NCI-H345 treated with DMSO at 0.1 percent for 48 hours (cell line): ENCODE measurements around the gene ASB16.
"Not testable (repeated sequence)": the region's sequence is repeated elsewhere in the genome, so short reads cannot be mapped to it uniquely, and the experiment has no call there.

Experiments
- DNase-seq: peaks from one replicate; lab custom pipeline; 2025; ENCODE audit not compliant: unreplicated experiment; lab: John Stamatoyannopoulos, UW

Gene ASB16, protein sequence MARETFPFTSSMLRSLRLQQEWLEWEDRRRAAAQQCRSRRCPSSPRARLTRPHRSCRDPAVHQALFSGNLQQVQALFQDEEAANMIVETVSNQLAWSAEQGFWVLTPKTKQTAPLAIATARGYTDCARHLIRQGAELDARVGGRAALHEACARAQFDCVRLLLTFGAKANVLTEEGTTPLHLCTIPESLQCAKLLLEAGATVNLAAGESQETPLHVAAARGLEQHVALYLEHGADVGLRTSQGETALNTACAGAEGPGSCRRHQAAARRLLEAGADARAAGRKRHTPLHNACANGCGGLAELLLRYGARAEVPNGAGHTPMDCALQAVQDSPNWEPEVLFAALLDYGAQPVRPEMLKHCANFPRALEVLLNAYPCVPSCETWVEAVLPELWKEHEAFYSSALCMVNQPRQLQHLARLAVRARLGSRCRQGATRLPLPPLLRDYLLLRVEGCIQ

DNA sequence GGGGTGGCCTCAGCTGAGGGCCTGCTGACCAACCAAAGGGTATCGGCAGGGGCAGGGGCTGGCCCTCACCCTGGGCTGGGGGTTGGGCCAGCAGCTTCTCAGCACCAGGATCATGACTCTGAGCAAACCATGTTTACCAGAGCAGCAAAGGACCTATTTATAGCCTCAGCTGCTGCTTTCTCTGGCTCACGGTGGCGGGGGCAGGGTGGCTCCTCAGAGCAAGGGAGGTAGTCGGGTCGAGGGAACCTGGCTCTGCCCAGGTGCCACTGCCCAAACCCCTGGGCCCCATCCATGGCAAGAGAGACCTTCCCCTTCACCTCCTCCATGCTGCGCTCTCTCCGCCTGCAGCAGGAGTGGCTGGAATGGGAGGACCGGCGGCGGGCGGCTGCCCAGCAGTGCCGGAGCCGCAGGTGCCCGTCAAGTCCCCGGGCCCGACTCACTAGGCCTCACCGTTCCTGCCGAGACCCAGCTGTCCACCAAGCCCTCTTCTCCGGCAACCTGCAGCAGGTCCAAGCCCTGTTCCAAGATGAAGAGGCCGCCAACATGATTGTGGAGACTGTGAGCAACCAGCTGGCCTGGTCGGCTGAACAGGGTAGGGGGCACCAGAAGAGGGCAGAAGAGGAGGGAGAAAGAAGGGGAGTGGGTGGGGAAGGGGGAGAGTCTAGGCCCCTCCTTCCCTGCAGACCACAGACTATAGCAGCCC lies at the start of gene ASB16:
ASB16 (plus strand) TSS at position 206 of the 703 bp plus-strand sequence; CDS start at position 292, 86 bp downstream.
- DNase-seq = no peak

DNA sequence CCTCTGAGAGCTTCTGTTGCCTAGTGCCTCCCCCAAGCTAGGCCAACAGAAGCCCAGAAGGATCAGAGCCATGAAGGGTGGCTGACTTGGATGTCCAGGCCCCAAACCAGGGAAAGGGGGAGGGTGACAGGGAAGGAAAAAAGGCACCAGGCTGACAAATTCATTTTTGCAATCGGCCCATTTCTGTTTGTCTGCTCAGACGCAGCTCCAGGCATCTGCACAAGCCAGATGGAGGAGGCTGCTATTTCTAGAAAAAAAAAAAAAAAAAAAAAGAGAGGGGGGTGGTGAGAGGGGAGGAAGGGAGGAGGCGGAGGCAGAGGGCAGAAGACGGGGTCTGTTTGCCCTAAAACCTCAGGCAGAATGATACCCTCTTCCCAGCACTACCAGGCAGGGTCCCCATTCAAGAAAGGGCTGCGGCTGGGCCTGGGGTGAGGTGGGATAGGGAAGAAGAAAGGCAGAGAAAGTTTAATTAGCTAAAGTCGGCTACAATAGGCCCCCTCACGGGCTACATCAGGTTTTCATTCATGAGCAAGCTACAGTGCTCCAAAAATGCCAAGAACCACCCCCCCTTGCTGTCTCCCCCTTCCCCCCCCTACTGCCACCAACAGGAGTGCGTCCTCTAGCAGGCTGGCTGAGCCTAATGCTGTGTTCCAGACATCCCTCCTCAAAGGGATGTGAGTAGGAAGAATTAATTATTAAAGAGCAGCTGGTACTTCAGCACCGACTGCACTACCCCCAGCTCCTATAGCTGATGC lies 49.5 kb upstream of the ASB16 start:
- no peak for DNase-seq

DNA sequence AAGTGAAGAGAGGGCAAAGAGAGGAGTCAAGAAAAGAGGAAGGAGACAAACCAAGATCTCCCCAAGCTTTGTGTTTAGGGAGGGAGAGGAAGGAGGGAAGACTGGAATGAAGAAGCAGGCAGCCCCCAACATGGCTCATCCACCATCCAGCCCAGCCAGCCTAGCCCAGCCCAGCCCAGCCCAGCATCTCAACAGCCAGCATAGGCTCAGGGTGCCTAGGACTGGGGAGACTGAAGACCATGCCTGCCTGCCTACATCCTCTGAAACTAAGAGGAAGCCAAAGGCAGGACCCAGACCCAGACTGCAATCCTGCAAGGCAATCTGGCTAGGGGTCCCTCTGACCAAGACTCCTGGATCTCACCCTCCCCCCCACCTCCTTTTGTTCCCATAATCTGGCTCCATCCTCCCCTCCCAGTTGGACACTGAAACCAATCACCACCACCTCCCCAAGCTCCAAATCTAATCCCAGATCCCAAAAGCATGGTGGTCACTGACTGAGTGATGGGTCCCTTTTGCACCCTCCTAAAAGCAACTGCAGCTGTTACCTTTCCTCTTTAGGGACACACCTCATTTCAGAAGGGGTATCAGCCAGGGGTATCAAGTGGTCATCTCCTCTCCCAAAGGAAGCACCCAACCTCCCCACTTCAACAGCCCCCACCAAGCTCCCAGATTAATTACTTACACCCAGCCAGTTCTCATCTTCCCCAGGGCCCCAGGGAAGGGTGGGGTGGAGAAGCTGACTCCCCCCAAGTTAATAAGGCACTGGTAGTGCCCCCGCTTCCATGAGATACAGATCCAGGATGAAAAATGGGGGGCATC lies 48.3 kb upstream of the ASB16 start:
- no peak for DNase-seq

DNA sequence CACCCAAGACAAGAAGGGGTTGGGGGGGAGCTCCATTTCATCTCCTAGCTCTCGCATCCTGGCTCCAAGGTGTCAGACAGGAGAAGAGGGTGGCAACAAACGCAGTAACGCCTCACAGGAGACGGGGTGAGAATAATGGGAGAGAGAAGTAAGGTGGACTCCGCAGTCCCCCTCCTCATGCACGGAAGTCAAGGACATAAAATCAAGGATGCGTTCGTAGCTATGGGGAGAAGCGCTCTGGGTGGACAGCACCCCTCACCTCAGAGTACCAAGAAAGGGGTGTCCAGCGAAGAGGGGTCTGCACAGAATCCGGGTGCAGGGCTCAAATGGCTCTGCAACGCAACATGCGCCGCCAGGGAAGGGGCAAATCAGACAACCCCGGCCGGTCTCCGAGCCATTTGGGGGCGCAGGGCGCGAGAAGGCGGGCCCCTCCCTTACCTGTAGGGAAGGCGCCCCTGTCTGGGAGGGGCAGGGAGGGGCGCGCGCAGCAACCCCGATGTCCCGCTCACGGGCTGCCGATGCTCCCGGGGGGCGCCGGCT lies 47.6 kb upstream of the ASB16 start:
- DNase-seq = no peak

DNA sequence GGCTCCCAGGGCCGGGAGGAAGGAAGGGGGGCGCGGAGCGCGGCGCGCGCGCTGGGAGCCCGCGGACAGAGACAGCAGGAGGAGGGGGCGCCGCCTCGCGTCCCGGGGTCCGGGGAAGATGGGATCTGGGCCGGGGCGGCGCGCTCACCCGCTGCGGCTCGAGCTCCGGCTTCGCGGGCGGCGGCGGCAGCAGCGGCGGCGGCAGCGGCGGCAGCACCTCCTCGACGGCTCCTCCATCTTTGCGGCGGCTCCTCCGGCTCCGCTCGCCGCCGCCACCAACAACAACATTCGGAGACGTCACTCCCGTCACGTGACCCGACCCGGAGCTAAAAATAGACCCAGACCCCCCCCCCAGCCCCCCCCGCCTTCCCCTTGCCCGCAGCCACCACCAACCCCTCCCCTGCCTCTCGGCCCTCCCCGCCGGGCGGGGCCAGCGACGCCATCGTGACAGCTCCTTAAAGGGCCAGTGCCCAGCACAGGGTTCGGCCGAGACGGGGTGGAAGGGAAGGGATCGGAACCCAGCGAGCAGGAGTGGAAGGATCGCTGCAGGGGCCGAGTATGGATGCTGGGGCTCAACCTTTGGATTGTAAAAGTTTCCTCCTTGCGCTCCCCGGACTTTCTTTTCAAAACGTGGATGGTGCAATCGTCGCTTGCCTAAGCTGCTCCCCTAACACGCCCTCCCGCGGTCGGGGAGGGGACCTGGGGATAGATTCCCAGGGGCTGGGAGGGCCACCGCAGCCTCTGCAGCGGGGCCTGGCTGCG lies 47.0 kb upstream of the ASB16 start, which contains the start of gene HDAC5:
HDAC5 (minus strand) TSS at position 286 of the 762 bp plus-strand sequence. CDS start 6,126 bp downstream, outside the sequence.
- DNase-seq = peak; percentile 84

DNA sequence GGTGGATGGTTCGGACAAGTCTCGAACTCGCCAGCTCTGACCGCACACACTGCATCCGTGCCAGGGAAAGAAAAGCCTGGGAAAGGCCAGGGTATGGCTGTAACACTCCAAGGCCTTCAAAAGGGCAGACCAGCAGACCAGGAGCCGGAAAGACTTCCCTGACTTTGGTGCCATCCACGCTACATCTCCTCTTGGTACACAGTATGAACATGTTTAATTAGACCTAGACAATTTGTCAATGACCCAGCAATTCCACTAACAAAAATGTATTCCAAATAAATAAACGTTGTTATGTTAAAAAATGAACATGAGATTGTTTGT lies 46.4 kb upstream of the ASB16 start:
- no peak for DNase-seq

DNA sequence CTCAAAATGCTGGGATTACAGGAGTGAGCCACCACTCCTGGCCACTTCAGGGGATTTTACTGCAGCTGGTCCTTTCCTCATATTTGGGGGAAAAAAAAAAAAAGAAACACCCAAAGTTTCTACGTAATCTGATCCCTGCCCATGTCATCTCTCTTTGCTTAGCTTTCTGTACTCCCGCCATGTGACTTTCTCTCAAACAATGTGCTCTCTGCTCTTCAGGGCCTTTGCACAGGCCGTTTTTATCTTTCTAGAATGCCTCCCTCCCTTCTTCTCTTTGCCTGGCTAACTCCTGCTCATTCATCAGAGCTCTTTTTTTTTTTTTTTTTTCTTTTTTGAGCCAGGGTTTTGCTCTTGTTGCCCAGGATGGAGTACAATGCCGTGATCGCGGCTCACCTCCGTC lies 42.1 kb upstream of the ASB16 start:
- DNase-seq = no peak

DNA sequence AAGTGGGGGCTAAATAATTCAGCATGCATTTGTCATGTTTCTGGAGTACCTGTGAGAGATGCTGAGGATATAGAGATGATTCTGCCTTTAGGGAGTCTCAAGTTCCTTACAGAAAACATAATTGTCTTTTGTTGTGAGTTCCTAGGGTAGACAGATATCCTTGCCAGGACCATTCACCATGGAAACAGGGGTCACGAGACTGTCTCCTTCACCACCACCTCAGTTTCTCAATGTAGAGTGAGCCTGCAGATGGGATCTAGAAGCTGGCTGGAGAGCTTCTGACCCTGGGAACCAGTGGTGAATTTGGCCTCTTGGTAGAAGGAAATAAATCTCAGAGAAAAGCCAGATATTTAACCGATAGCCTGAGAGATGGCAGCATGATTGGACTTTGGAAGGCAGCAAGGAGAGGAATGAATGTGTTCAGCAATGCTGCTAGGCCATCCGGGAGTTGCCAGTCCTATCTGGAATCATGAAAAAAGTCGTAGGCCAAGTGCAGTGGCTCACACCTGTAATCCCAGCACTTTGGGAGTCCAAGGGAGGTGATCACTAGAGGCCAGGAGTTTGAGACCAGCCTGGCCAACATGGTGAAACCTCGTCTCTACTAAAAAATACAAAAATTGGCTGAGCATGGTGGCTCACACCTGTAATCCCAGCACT lies 39.7 kb upstream of the ASB16 start:
- no peak for DNase-seq

DNA sequence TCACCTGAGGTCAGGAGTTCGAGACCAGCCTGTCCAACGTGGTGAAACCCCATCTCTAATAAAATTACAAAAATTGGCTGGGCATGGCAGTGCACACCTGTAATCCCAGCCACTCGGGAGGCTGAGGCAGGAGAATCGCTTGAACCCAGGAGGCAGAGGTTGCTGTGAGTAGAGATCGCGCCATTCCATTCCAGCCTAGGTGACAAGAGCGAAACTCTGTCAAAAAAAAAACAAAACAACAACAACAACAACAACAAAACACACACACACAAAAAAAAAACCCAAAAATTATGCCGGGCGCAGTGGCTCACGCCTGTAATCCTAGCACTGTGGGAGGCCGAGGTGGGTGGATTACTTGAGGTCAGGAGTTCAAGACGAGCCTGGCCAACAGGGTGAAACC lies 39.1 kb upstream of the ASB16 start:
- DNase-seq = not testable (repeated sequence)

DNA sequence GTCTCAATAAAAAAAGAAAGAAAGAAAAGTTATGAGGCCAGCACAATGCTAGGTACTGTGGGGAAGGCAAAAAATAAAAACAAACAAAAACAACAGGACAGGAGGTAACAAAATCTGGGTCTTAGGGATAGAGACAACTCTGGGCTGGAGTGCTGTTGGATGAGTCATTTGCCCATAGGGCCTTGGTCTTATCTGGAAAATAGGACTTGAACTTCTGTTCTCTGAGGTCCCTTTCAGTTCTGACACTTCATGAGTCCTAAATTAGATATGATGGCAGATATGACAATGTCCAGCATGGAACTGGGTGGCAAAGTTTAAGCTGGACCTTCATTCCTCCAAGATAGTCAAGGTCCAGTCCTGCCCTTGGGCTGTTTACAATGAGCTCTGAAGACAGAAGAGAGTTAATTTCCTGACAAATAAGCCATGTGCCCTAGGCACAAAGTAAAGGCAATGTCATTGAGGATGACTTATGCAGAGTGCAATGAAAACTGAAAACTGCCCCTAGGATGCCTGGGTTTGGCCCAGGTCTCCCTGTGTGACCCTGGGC lies 38.2 kb upstream of the ASB16 start:
- DNase-seq = no peak

DNA sequence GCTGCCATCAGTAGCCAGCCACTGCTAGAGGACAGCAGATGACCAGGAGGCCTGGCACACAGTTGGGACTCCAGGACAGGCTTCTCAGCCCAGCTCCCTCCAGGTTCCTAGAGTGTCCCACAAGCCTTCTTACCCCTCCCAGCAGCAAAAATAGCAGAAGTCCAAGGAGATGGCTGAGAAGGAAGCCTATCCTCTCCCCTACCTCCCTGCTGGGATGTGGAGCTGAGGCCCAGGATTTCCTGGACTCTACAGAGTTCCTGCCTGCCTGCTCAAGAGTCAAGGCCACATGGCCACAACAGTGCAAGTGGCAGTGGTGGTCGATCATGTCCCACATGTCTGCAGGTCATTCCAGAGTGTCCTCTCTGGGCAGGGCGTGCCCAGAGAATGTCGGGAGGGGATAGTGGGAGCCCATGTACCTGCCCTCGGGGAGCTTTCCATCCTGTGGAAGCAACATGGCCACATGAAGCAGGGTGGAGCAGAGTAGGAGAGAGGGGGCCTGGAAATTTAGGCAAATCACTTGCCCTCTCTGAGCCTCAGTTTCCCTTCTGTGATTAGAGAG lies 36.5 kb upstream of the ASB16 start:
- DNase-seq = no peak

DNA sequence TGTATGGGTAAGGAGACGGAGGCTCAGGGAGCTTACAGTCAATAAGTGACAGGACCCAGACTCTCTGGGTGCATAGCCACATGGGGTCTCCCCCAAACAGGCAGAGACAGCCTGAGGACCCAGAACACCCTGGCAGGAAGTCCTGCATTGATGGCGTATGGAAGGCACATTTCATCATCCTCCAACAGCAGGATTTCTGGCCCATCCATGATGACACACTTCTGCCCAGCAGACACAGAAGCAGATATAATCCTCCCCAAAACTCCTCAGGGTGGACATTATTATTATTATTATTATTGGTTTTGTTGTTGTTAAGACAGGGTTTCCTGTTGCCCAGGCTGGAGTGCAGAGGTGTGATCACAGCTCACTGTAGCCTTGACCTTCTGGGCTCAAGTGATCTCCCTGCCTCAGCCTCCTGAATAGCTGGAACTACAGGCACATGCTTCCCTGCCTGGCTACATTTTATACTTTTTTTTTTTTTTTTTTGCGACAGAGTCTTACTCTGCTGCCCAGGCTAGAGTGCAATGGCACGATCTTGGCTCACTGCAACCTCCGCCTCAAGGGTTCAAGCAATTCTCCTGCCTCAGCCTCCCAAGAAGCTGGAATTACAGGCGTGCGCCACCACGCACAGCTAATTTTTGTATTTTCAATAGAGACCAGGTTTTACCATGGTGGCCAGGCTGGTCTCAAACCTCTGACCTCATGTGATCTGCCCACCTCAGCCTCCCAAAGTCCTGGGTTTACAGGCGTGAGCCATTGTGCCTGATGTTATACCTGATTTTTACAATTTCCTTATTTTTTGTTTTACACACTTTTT lies 35.5 kb upstream of the ASB16 start:
- DNase-seq = no peak

DNA sequence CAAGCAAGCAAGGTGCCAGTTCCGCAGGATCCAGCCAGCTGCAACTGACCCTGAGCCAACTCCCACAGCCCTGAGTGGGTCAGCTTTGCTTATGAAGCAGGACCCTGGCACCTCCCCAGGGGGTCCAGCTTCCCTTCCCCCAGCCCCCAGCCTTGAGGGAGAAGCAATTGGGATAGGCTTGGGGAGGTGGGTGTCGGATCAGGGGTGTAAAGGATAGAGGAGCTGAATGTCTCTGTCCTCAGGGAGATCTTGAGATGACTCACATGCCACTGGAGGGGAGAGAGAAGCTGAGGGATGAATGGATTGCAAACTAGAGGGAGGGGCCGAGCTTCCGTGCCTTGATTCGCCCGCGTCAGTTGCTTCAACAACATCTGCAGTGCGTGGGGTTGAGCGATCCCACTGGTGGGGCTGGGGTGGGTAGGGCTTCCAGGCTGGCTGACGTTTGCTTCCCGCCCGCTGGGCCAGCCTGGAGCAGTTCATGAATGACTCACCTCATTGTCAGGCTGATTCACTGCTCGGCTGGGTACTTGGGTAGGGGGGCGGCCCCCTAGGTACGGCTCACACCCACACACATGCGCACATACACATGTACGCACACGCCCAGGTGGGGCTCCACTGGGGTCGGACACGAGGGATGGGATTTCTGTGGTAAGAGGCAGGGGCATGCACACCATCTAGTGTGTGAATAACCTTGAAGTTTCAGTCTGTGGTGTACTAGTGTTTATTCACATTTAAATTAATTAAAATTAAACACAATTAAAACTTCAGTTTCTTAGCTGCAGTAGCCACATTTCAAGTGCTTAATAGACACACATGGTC lies 32.4 kb upstream of the ASB16 start:
- peak; percentile 64 for DNase-seq

DNA sequence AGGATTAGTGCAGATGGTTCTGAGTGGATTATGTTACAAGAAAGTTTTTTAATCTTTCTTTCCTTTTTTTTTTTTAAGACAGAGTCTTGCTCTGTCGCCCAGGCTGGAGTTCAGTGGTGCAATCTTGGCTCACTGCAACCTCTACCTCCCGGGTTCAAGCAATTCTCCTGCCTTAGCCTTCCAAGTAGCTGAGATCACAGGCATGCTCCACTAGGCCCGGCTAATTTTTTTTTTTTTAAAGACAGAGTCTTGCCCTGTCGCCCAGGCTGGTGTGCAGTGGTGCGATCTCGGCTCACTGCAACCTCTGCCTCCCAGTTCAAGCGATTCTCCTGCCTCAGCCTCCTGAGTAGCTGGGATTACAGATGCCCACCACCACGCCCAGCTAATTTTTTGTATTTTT lies 26.6 kb upstream of the ASB16 start:
- DNase-seq = not testable (repeated sequence)

DNA sequence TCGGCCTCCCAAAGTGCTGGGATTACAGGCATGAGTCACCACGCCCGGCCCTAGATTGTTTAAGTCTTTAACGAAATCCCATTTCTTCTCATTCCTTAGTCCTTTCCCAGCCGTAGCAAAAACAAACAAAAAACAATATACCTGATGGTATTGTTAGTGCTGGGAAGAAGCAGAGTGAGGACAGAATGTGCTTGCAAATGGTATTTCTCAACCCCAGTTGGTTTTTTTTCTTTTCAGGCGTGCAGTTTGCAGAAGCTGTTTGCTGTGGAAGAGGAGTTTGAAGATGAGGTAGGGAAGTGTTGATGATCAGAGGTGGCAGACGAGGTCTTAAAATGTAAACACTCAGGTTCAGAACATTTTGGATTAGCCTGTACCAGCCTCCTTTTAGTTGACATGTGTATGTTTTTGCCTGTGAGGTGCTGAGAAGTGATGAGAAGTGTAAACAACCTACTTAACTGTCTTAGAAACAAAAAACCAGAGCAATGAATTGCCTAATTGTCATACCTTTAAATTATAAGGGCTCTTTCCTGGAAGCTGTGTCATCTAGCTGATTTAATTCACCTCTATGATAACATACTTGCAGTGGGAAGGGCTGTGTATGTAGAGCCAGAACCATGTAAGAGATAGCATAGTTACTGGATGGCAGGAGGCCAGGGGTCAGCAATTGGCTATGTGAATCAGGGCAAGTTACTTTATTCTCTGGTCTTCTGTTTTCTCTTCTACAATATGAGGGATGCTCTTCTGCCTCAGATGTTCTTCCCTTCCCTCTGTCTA lies 25.4 kb upstream of the ASB16 start:
- no peak for DNase-seq
